ENCODE measurements around the gene NMT1.

DNA sequence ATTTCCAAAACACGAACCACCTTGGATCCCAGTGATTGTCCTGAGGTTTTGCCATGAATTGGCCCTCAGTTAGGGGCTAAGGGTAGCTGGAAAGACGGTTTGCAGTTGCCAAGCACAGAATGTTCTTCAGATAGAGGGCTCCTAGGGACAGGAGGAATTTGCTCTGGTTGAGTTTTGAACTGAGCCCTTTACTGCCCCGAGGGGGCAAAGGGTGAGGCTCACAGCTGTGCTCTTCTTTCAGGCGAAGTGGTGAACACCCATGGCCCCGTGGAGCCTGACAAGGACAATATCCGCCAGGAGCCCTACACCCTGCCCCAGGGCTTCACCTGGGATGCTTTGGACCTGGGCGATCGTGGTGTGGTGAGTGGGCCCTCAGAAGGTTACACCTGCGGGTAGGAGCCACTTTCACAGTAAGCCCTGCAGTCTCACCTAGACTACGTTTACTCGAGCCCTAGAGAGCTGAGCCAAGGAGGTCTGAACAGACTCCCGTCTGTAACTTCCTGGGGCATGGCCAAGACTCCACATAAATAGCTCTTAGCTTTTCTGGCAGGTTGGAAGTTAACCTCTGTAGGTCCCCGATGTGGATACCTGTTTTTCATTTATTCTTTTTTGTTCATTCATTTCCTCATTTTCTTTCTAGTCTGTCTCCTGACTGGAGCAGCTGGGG is 32.5 kb downstream of the NMT1 start:
- TF ChIP-seq EZH2phosphoT487 (IDR thresholded peaks at IDR 0.05; ENCODE audit: borderline replicate concordance, low read length) = no peak
- TF ChIP-seq, protein P1, sequence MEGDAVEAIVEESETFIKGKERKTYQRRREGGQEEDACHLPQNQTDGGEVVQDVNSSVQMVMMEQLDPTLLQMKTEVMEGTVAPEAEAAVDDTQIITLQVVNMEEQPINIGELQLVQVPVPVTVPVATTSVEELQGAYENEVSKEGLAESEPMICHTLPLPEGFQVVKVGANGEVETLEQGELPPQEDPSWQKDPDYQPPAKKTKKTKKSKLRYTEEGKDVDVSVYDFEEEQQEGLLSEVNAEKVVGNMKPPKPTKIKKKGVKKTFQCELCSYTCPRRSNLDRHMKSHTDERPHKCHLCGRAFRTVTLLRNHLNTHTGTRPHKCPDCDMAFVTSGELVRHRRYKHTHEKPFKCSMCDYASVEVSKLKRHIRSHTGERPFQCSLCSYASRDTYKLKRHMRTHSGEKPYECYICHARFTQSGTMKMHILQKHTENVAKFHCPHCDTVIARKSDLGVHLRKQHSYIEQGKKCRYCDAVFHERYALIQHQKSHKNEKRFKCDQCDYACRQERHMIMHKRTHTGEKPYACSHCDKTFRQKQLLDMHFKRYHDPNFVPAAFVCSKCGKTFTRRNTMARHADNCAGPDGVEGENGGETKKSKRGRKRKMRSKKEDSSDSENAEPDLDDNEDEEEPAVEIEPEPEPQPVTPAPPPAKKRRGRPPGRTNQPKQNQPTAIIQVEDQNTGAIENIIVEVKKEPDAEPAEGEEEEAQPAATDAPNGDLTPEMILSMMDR (IDR thresholded peaks at IDR 0.05; ENCODE audit: low read depth, low read length, poor library complexity, severe bottlenecking) = no peak

Measured in DOHH2 (cell line).